NCI-H460 (cell line): ENCODE data around the gene TRIM17. TPM values are rescaled to one million over a fixed set of nuclear protein-coding genes. Genes with fewer than 3 reads are reported as not detected.

Experiments used
- DNase-seq: peaks from one replicate; pipeline ENCODE4 v3.0.0-alpha.2; 2016; ENCODE audit warnings: low read depth; ENCODE audit errors: extremely low read depth
- total RNA-seq: library from RNA; depleted of rRNA; stranded (reverse); fragments of >200 nt; shearing (Covaris generic); gene quantifications from 2 replicates; pipeline ENCODE4 v1.2.3, GENCODE V29; 2014

The TRIM17 gene
- total RNA-seq, 1 experiment from 2014 or later = not detected

DNA sequence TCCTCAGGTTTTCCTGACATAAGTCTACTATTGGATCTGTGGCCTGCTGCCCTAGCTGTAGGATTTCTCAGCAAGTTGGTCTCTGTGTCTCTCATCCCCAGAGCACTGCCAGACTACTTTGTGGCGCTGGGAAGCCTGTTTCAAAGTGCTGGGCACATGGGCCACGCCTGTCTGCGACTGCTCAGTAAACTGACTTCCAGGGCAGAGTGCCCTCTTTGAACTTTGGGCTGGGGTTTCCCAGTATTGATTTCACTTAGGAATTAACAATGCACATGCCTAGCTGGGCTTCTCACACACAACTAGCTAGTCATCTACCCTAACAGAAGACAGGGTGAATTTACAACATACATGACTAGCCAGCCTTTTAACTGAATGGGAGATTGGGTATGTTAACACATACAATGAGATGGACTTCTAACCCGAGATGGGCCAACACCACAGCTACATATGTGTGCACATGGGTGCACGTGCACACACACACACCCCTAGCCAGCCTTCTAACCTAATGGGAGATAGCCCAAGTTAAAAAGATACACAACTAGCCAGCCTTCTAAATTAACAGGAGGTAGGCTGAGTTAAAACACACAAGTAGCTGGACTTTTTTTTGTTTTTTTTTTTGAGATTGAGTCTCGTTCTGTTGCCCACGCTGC, 6.9 kb upstream of the TRIM17 start:
- DNase-seq = no peak

DNA sequence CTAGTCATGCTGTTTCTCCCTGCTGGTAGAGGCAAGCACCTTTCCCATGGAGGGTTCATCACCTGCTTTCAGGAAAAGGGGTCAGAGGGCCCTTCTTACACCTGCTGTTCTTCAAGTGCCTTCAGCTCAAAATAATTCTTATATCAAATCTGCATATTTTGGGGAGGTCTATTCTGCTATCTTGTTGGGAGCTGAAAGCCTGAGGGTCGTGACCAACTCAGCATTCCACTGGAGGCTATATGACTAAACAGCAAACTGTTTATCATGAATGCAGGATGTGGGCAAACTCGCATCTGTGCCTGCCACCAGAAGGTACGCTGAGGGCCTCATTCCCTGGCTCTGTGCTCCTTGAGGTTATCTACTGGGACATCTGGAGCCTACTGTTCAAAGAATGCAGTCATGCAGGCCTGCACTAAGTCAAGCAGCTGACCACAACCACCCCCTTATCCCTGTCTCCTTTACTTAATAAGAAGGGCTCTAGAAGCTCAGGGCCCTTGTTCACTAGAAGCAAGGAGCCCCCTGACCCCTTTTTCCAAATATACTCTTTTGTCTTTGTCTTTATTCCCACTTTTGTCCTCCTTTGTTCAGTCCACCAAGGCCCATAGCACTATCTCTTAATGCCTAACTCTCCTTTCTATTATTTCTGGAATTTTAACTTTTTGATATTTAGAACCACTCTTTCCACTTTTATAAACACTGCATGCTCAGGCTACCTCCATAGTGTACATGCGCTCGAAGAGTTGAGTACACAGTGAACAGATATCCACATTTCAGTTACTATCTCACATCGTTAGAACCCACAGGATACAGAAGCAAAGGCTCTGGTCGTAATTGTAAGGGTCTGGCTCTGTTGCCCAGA, 4.5 kb upstream of the TRIM17 start:
- DNase-seq = no peak

DNA sequence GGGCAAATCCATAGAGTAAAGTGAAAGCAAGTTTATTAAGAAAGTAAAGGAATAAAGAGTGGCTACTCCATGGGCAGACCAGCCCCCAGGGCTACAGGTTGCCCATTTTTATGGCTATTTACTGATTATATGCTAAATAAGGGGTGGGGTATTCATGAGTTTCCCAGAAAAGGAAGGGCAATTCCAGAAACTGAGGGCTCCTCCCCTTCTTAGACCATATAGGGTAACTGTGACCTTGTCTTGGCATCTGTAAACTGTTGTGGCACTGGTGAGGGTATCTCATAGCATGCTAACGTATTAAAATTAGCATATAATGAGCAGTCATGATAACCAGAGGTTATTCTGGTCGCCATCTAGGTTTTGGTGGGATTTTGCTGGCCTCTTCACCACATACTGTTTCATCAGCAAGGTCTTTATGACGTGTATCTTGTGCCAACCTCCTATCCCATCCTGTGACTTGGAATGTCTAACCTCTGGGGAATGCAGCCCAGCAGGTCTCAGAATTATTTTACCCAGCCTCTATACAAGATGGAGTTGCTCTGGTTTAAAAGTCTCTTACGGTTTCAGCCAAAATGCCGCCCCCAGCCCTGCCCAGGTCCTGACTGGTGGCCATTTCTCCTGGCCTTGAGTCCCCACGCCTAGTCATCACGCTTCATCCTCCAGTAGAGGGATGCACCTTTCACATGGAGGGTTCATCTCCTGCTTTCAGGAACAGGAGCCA, 982 bp upstream of the TRIM17 start:
- no peak for DNase-seq

DNA sequence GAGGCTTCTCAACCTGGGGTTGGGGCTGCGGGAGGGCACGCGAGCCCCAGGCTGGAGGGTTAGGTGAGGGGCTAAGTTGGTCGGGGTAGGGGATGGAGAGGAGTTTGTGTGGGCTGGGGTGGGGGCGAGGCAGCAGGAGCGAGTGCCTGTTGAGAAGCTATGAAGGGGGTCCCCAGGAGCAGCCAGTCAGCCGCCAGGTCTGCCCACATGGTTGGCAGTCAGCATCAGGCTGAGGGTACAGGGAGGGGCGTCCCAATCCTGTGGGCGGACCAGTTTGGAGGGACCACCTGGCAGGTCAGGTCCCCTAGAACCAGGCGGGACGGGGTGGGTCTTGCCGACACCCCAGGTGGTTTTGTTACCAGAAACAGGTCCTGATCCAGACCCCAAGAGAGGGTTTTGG, 400 bp upstream of the TRIM17 start:
- DNase-seq = no peak

DNA sequence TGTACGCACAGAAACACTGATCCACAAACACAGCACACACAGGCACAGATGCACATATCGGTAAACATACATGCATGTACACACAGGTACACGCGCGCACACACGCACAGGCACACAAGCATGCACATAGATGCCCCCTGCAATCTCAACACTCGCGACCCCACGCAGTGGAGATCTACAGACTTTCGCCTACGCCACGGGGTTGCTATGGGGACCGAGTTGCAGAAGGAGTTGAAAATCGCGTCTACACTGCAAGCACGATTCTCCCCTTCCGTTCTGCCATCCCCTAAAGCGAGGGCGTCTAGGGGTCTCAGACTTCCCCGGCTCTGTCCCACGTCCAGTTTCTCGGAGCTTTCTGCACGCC, 826 bp downstream of the TRIM17 start:
- no peak for DNase-seq

DNA sequence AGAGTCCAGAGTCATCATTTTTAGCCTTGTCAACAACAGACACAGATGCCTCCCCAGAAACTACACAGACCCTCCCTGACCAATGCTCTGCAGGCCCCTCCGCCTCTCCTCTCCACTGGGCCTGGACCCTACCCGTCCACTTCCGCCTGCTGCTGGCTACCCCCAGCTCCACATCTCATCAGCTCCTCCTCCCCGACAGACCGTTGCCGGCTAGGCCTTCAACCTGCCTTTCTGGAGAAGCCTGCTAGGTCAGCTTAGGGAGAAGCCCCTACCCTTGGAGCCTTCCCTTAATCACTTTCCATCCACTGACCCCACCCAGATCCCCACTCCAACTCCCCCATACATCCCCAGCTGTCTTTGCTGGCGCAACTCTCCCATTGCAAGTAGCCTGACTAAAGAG, 1.4 kb downstream of the TRIM17 start:
- no peak for DNase-seq

DNA sequence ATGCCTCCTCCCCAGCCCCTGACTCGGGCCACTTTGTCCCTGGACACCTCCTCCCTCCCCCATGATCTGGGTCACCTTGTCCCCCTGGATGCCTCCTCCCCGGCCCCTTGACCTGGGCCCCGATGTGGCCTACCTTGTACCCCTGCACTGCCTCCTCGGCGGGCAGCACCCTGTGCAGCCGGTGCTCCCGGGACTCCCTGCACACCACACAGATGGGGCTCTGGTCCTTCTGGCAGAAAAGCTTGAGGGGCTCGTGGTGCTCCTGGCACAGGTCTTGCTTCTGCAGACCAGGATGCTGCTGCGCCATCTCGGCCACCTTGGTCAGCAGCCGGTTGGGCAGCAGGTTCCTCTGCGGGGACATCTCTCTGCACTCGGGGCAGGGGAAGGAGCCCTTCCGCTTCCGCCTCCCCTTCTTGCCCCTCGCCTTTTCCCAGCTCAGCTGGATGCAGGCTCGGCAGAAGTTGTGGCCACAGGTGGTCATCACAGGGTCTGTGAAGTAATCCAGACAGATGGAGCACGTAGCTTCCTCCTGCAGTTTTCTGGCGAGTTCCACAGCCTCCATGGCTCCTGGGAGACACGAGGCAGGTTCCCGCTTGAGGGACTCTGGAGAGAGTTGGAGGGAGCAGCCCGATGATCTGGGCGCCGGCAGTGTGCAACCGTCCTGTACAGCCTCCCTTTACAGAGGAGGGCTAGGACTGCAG, 2.0 kb downstream of the TRIM17 start:
- no peak for DNase-seq

DNA sequence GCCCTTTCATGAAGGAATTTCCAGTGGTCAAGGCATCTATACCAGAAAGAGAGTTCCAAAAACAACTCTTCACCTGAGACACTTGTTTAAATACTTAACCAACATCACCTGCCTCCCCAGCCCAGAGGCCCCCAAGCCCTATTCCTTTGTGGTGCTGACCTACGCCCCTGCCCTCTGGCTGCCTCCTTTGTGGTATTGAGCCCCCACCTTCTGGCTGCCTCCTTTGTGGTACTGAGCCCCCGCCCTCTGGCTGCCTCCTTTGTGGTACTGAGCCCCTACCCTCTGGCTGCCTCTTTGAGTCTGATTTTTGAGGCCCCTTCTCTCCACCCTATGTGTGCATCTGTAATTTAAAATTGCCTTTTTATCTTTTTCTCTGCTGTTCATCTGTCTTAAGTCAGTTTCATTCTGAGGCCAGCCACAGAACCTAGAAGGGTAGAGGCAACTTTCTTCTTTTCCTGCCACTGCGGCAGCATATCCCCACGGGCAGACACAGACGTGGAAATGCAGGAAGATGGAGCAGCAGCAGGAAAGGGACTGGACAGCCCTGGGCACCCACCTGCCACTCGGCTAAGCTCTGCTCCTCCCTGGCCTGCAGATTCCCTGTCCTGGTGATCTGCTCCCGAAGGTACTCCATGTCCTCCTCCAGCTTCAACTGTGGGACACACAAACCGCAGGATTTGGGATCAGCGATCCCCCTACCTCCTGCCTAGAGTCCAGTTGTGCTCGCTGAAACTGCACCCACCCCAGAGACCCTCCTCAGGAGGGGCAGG, 3.2 kb downstream of the TRIM17 start:
- DNase-seq = no peak

DNA sequence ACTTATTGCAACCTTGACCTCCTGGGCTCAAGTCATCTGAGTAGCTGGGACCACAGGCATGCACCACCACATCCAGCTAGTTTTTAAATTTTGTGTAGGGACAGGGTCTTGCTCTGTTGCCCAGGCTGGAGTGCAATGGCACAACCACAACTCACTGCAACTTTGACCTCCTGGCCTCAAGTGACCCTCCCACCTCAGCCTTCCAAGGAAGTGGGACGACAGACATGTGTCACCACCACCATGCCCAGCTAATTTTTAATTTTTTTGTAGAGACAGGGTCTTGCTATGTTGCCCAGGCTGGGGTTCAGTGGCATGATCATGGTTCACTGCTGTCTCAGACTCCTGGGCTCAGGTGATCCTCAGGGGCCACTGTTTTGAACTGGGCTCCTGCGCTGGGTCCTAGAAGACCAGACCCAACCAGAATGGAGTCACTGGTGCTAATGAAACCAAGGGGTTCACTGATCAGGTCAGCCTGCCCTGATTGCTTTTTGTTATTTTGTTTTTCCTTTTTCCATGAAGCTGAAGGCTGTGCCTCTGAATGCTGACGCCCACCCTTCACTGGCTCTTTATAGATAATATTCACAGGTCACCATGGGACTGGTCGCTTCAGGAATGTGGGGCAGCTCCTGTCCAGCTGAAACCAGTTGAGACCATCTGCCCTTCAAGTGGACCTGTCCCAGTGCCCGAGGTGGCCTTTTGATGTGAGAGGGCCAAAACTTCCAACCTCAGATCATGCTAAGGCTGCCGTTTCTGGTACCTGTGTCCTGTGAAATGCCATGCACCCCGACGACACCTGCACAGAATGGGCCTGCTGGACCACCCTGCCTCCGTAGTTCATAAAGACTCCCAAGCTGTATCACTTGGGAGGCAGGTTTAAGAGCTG, 4.9 kb downstream of the TRIM17 start:
- DNase-seq = no peak

DNA sequence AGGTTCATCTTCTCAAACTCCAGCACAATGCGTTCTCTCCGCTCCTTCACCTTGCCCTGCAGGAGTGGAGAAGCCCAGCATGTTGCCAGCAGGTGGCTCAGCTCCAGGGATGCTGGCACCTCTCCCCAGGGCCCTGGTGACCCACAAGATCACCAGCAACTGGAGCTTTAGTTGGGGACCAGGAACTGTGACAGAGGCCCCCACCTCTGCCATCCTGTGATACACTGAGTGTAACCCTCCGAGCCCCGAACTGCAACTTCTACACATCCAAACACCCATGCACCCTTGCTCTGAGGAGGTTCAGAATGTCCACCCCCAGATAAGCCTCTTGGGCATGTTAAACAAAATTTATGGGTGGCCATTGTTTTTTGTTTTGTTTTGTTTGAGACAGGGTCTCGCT, 5.5 kb downstream of the TRIM17 start:
- DNase-seq = no peak

GRCh38 chr1:228410671-228411070, 6.0 kb downstream of the TRIM17 start:
- no peak for DNase-seq

GRCh38 chr1:228410015-228410414, 6.6 kb downstream of the TRIM17 start:
- DNase-seq = no peak

- DNase-seq = no peak
Observed at GRCh38 chr1:228408869-228409805, 7.5 kb downstream of the TRIM17 start.

DNA sequence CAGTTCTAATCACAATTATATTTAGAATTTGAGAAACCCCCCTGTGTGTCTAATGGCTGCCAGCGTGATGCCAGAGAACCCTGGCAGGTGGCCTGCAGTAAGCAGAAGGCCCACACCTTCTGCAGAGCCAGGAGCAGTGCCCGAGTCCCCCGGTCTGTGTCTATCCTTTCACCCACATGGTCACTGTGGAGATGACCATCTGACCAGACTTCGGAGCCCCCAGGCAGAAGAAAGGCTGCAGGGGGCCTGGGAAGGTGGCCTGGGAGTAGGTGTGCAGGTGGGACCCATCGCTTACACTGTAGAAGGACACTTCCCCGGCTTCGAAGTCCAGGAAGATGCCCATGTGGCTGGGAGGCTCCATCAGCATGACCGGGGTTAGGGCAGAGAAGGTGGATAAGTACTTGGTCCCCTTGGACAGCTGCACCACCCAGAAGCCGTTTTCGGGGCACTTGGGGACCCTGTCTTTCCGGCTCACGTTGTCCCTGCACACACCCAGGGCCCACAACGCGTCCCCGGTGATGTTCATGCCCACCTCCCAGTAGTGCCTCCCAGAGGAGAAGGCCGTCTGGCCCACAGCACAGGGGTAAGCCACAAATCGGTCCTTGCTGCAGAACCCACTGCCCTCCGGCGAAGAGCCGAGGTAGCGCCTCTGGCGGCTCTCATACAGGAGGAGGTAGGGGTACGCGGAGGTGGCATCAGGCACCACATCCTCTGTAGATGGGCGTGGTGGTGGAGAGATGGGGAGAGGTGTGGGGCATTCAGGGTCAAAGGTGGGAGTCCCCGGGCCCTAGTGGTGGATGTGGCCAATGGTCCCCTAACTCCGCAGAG, 8.4 kb downstream of the TRIM17 start:
- DNase-seq = no peak

- no peak for DNase-seq
Observed at GRCh38 chr1:228407106-228408040, 9.3 kb downstream of the TRIM17 start.

DNA sequence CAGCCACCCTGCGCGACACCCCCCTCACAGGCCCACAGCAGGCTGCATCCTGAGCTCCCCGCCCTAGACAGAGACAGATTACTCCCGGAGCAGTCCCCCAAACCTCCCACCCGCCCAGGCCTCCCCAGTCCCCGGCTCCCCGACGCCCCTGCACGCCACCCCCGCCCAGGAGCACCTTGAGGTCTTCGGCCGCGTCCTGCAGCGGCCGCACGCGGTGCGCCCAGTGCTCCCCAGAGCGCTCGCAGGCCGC, 10.8 kb downstream of the TRIM17 start:
- DNase-seq = no peak
